Heart left ventricle (tissue), 16 donors: ENCODE data around the gene S1PR5. TPM values are rescaled to one million over a fixed set of nuclear protein-coding genes. Genes with fewer than 3 reads are reported as not detected.
"Not testable (repeated sequence)": the region's sequence is repeated elsewhere in the genome, so short reads cannot be mapped to it uniquely, and the experiment has no call there.

Source experiments
- ATAC-seq, 4 donors: fragments of 200-7000 bp; cut with Tn5 transposase; one replicate each; pipeline ENCODE4 v1.9.1; 2020 to 2022; ENCODE audit warnings: moderate library complexity in 4 of 4, mild to moderate bottlenecking in 3 of 4, moderate number of reproducible peaks in 1 of 4
- DNase-seq, 5 donors: peaks; one replicate each; pipeline ENCODE4 v3.0.0-alpha.2; 2020
- H3K27ac ChIP-seq, 12 donors: fragments of 200-600 bp; sonication (generic) in 4 of 12; one replicate each; pipeline versions ENCODE4 v1.5.0 to v1.8.0; 2016 to 2022; ENCODE audit warnings: mild to moderate bottlenecking in 2 of 12
- H3K27me3 ChIP-seq, 9 donors: fragments of 200-600 bp; sonication (generic) in 2 of 9; one replicate each; pipeline versions ENCODE4 v1.5.1 to v1.8.0; 2016 to 2022; ENCODE audit warnings: mild to moderate bottlenecking in 3 of 9
- H3K36me3 ChIP-seq, 9 donors: fragments of 200-600 bp; sonication (generic) in 2 of 9; one replicate each; pipeline versions ENCODE4 v1.5.0 to v1.8.0; 2018 to 2022; ENCODE audit warnings: mild to moderate bottlenecking in 2 of 9
- H3K4me1 ChIP-seq, 12 donors: fragments of 200-600 bp; sonication (generic) in 4 of 12; one replicate each; pipeline versions ENCODE4 v1.5.0 to v1.8.0; 2016 to 2022; ENCODE audit warnings: mild to moderate bottlenecking in 3 of 12
- H3K4me3 ChIP-seq, 12 donors: fragments of 200-600 bp; sonication (generic) in 4 of 12; one replicate each; pipeline versions ENCODE4 v1.5.0 to v1.8.0; 2017 to 2022; ENCODE audit warnings: mild to moderate bottlenecking in 9 of 12, moderate library complexity in 4 of 12
- H3K9me3 ChIP-seq, 12 donors: fragments of 200-600 bp; sonication (generic) in 4 of 12; one replicate each; pipeline versions ENCODE4 v1.5.0 to v1.8.0; 2016 to 2022; ENCODE audit warnings: mild to moderate bottlenecking in 1 of 12
- POLR2A ChIP-seq, 2 donors: fragments of 450-650 bp; IDR thresholded peaks; one replicate each; pipeline ENCODE4 v1.6.1; 2017; ENCODE audit warnings: antibody characterized with exemption in 2 of 2, mild to moderate bottlenecking in 2 of 2, moderate library complexity in 2 of 2
- WGBS, 4 donors: extraction: QIAGEN DNeasy Blood & Tissue Kit in 2 of 4; methylation state at CpG; one replicate each; pipeline versions ENCODE4 v1.1.5 to v1.1.7; 2013 to 2018; 5-methylcytosine and 5-hydroxymethylcytosine counted together
- intact Hi-C, 10 donors: fragments of 100-400 bp; cut with DNase I; formaldehyde crosslinking; loops; one replicate each; pipeline versions ENCODE4 v1.11.1 to v1.14.2; 2022
- polyA plus RNA-seq, 2 donors: library from polyadenylated mRNA; stranded (reverse); fragments of 200-250 nt; gene quantifications; one replicate each; pipeline ENCODE4 v1.2.3, GENCODE V29; 2013
- total RNA-seq, 9 donors: library from RNA; depleted of rRNA in 2 of 9; stranded (reverse); fragments of >200 nt in 2 of 9; fragmentation: NEBNext Ultra II Directional in 3 of 9; extraction: Animal tissue kit (Norgen Biotek cat#: 25700) in 3 of 9; gene quantifications; one replicate each; pipeline versions ENCODE4 v1.1.0 to v1.2.4, GENCODE V29; 2016 to 2023
- TF ChIP-seq, protein P1 (sequence below), 12 donors: fragments of 200-600 bp; sonication (generic) in 4 of 12; IDR thresholded peaks; one replicate each; pipeline versions ENCODE4 v1.5.0 to v1.8.0; 2018 to 2022; ENCODE audit warnings: antibody characterized with exemption in 12 of 12, mild to moderate bottlenecking in 5 of 12
- donor health status: ischemic (EF 13 %, LVEDD 7.1; RV severe dilation, severe dysfunction).
- donor health status: healthy with polysubstance abuse.
- donor health status: DM: no; HTN: yes; CAD: no.
- donor health status: DM: no; HTN: no; CAD: no.
- donor health status: ischemic (EF 25% LVEDD 6.9; RV normal size, moderate dysfunction).
- donor health status: ischemic (EF 25% LVEDD 5.7; RV mildly dilated, moderate dysfunction).
- donor health status: healthy.
- donor health status: DM: yes; HTN: yes; CAD: no.
- donor health status: ischemic (EF 35%, LVEDD 5.7; RV mildly dilated, moderate dysfunction).
- donor health status: nonischemic (EF 11% LVEDD 7.7; RV severe dilation, severe dysfunction).
- donor health status: DM: yes; HTN: yes; CAD: no.
- donor health status: PGD.
- donor health status: ischemic (EF 29% LVEDD 5.4; RV normal size, mild dysfunction).
- donor health status: nonischemic (EF 23%, LVEDD 6.1; RV moderate dilation, normal function).

Gene S1PR5
- total and polyA plus RNA-seq, 11 donors, result 0.10 to 1.7 (median 0.29) TPM; not detected in 4

DNA sequence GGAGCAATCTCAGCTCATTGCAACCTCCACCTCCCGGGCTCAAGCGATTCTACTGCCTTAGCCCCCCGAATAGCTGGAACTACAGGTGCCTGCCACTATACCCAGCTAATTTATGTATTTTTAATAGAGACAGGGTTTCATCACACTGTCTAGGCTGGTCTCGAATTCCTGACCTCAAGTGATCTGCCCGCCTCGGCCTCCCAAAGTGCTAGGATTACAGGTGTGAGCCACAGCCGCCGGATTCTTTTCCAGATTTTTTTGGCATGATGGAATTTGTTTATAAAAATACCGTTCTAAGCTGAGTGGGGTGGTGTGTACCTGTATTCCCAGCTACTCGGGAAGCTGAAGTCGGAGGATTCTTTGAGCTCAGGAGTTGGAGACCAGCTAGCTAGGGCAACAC, 20.4 kb upstream of the S1PR5 start:
- DNase-seq (no peak), ATAC-seq (no peak)
- TF ChIP-seq, protein P1, sequence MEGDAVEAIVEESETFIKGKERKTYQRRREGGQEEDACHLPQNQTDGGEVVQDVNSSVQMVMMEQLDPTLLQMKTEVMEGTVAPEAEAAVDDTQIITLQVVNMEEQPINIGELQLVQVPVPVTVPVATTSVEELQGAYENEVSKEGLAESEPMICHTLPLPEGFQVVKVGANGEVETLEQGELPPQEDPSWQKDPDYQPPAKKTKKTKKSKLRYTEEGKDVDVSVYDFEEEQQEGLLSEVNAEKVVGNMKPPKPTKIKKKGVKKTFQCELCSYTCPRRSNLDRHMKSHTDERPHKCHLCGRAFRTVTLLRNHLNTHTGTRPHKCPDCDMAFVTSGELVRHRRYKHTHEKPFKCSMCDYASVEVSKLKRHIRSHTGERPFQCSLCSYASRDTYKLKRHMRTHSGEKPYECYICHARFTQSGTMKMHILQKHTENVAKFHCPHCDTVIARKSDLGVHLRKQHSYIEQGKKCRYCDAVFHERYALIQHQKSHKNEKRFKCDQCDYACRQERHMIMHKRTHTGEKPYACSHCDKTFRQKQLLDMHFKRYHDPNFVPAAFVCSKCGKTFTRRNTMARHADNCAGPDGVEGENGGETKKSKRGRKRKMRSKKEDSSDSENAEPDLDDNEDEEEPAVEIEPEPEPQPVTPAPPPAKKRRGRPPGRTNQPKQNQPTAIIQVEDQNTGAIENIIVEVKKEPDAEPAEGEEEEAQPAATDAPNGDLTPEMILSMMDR (IDR thresholded peaks at IDR 0.05), result no peak
- no peak for TF ChIP-seq POLR2A (IDR thresholded peaks at IDR 0.05)
- Histone ChIP-seq H3K27ac (no peak overlapping the region), H3K9me3 (no peaks in the 10 kb centered on the region), H3K36me3 (no peaks in the 10 kb centered on the region), H3K27me3 (peaks cover 0 to 5% (median 0%) of the 10 kb centered on the region in 9 donors), H3K4me1 (peaks cover 0 to 6% (median 0%) of the 10 kb centered on the region in 12 donors), H3K4me3 (no peak overlapping the region)
- 78 to 84% (median 82%) methylated on average over 11 of the region's 11 CpGs for WGBS, 4 donors
- intact Hi-C loops, result no loop called here

DNA sequence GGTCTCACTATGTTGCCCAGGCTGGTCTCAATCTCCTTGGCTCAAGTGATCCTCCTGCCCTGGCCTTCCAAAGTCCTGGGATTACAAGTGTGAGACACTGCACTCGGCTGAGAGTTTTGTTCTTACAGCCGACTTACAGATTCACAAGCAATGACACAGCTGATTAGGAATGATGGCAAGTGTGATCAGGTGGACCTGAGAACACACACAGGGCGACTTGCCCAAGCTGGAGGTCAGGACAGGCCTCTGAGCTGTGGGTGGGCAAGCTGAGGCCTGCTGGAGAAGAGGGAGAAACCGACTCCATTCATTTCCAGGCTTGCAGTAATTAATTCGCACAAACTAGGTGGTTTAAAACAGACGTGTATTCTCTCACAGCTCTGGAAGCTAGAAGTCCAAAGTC, 18.4 kb upstream of the S1PR5 start:
- H3K9me3 ChIP-seq, result no peaks in the 10 kb centered on the region
- intact Hi-C loops, result no loop called here
- no peak overlapping the region for H3K27ac ChIP-seq
- H3K4me1 ChIP-seq, result peaks cover 0 to 6% (median 0%) of the 10 kb centered on the region in 12 donors
- no peak for TF ChIP-seq POLR2A (IDR thresholded peaks at IDR 0.05)
- H3K4me3 ChIP-seq, result no peak overlapping the region
- WGBS, 4 donors, result 76 to 84% (median 78%) methylated on average over 6 of the region's 6 CpGs
- H3K36me3 ChIP-seq, result no peaks in the 10 kb centered on the region
- no peak for ATAC-seq
- H3K27me3 ChIP-seq, result peaks cover 0 to 5% (median 0%) of the 10 kb centered on the region in 9 donors
- no peak for DNase-seq

DNA sequence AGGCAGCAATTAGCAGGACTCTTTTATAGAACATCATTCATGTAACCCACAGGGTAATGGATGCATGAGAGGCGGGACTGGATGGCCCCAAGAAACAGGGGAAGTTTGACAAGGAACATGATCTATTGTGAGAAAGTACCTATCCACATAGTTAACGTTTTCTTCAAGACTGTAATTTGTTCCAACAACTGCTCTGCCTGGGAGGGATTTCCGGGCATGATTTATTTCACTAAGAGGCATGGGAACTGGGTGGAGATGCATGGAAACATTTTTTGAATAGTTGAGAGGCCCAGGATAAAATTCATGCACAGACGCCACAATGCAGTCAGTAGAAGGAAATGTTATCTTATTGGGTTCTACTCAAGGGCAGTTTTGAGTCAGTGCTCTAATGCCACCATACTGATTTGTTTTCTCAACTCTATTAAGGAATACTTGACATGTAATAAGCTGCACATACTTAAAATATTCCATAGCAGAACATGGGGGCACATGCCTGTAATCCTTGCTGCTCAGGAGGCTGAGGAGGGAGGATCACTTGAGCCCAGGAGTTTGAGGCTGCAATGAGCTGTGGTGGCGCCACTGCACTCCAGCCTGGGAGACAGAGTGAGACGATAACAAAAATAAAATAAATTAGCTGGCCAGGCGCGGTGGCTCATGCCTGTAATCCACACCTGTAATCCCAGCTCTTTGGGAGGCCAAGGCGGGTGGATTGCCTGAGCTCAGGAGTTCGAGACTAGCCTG, 16.6 kb upstream of the S1PR5 start:
- peak overlapping the region in 7 of 12 donors; percentile 4 to 62 (median 34) for H3K27ac ChIP-seq
- no peaks in the 10 kb centered on the region for H3K9me3 ChIP-seq
- peaks cover 0 to 4% (median 0%) of the 10 kb centered on the region in 12 donors for H3K4me1 ChIP-seq
- TF ChIP-seq, protein P1 (IDR thresholded peaks at IDR 0.05), result no peak
- no peak for TF ChIP-seq POLR2A (IDR thresholded peaks at IDR 0.05)
- intact Hi-C loops, result no loop called here
- DNase-seq (no peak), ATAC-seq (peak; percentile 15 to 55 (median 50))
- WGBS, 4 donors, result 76 to 84% (median 79%) methylated on average over 10 of the region's 10 CpGs
- H3K27me3 ChIP-seq, result peaks cover 0 to 5% (median 0%) of the 10 kb centered on the region in 9 donors
- no peak overlapping the region for H3K4me3 ChIP-seq
- no peaks in the 10 kb centered on the region for H3K36me3 ChIP-seq

DNA sequence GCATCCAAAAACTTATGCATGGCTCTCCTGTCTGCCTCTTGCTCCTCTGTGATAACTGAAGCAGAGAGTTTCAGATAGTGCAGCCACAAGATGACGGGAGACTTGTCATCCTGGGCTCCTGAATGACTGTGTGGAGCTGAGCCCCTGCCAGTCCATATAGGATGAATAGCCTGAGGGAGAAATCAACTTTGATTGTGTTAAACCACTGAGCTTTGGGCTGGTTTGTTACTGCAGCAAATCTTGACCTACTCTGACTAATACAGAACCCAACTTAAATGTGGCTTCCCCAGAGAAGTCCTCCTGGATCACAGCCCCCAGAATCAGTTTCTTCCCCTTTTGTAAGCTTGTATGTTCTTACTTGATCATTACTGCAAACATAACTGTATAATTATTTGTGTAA, 15.2 kb upstream of the S1PR5 start:
- Histone ChIP-seq H3K27me3 (peaks cover 0 to 5% (median 0%) of the 10 kb centered on the region in 9 donors), H3K9me3 (no peaks in the 10 kb centered on the region), H3K36me3 (no peaks in the 10 kb centered on the region), H3K4me3 (no peak overlapping the region), H3K4me1 (peaks cover 0 to 4% (median 0%) of the 10 kb centered on the region in 12 donors), H3K27ac (no peak overlapping the region)
- DNase-seq (no peak), ATAC-seq (no peak)
- intact Hi-C loops, result no loop called here
- TF ChIP-seq, protein P1 (IDR thresholded peaks at IDR 0.05), result no peak
- no peak for TF ChIP-seq POLR2A (IDR thresholded peaks at IDR 0.05)
- WGBS, 4 donors, result 60 to 88% (median 79%) methylated on average over 1 of the region's 1 CpG

DNA sequence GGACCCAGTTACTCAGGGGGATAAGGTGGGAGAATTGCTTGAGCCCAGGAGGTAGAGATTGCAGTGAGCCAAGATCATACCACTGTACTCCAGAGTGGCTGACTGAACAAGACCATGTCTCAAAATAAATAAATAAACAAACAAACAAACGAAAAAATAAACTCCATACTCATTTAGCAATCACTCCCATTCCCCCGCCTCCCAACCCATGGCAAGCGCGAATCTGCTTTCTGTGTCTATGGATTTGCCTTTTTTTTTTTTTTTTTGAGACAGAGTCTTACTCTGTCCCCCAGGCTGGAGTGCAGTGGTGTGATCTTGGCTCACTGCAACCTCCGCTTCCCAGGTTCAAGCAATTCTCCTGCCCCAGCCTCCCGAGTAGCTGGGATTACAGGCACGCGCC, 9.6 kb upstream of the S1PR5 start:
- H3K4me3 ChIP-seq, H3K9me3 ChIP-seq, H3K27me3 ChIP-seq, H3K36me3 ChIP-seq, H3K4me1 ChIP-seq, ATAC-seq, intact Hi-C loops, DNase-seq, H3K27ac ChIP-seq: not testable (repeated sequence)
- WGBS, 4 donors, result 86 to 90% (median 89%) methylated on average over 8 of the region's 8 CpGs
